Head of caudate nucleus (tissue), 42 donors: ENCODE data around the gene SERPINB12.

ENCODE experiments used
- DNase-seq, 42 donors: peaks; one replicate each; pipeline versions ENCODE4 v3.0.0 to v3.0.0-alpha.2; 2020 to 2021; ENCODE audit warnings: mixed read lengths in 7 of 42
- intact Hi-C: fragments of 100-400 bp; cut with DNase I; formaldehyde crosslinking; loops from one replicate; pipeline ENCODE4 v1.15.0; 2022

SERPINB12 gene, protein sequence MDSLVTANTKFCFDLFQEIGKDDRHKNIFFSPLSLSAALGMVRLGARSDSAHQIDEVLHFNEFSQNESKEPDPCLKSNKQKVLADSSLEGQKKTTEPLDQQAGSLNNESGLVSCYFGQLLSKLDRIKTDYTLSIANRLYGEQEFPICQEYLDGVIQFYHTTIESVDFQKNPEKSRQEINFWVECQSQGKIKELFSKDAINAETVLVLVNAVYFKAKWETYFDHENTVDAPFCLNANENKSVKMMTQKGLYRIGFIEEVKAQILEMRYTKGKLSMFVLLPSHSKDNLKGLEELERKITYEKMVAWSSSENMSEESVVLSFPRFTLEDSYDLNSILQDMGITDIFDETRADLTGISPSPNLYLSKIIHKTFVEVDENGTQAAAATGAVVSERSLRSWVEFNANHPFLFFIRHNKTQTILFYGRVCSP

DNA sequence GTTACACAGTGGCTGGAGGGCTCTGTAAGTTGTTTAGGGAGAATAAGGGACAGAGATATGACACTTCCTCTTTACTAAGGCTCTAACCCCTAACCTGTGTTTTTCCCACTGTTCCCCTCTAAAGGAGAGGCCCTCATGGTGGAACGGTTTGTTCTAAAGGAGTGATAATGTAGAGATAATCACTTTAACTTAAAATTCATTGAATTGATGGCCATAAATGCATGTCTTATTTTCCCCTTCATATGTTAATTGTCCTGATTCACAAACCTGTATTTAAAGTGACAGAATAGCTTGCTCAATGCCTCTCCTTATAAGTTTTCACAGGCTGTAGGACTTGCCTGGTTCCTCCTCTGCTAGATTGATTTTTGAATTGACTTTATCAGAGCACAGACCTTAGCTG is at the start of gene SERPINB12:
TSS of gene SERPINB12 (plus strand) at position 301 of the 400 bp plus-strand sequence. CDS start 13,791 bp downstream, outside the sequence.
- no peak for DNase-seq
- intact Hi-C loops: no loop called here

DNA sequence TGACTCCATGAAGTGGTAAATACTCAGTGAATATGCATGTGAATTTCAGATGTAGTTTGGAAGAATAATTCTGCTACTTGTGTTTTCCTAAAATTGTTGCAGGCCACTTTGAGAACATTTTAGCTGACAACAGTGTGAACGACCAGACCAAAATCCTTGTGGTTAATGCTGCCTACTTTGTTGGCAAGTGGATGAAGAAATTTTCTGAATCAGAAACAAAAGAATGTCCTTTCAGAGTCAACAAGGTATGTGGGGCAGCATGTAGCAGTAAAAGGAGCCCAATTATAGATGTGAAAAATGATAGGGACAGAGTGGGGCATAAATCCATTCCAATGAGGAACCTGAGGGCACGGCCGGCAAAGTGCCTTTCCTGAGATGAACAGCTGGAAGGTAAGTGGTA is 49.3 kb upstream of the SERPINB12 start:
- no peak for DNase-seq
- intact Hi-C loops: no loop called here

DNA sequence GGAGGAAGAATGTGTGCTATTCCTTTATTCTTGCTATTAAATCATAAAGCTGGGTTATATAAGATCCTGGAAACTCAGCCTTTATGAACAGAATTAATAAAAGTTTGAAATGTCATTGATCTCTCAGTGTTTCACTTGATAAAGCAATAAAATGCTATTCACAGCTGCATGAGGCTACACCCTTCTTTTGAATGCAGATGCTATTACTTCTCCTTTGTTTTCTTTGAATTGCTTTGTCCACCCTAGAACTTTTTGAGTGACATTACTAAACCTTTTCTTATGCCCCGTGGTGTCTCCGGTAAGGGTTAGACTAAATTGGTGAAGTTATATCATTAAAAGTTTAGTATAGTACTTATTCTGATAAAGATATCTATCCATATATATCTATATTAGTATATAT is 46.5 kb upstream of the SERPINB12 start:
- intact Hi-C loops: no loop called here
- DNase-seq: no peak

DNA sequence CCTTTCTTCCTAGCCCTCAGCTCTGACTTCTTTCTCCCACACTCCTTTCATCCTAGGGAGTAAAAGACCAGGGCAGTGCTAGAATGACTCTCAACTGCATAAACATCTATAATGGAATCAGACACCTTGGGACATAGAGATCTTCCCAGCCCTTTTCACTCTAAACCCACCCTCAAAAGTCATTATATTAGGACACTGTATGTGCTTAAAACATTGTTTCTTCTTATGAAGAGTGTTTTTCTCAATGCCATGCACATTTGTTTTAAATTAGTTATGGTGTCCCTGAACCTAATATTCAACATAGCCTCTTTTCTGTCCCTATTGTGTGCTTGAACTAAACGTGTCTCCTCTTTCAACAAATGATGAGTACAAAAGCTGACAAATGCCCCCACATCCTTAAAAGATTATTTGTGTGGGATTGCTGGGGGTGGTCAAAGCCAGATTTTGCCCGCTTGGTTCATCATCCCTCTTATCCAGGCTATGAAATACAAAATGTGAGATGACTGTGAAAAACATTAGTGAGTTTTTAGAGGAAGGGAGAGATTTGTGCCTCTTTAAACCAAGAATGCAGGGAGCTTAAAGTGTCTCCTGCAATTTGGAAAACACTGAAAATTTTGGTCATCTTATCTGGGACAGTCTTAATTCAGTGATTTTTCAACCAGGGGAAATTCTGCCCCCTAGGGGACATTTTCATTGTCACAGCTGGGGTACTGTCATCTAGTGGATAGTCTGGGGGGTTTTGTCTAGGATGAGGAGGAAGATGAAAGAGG is 36.4 kb upstream of the SERPINB12 start:
- intact Hi-C loops: no loop called here
- DNase-seq: peak in 1 of 42 donors; percentile 7

DNA sequence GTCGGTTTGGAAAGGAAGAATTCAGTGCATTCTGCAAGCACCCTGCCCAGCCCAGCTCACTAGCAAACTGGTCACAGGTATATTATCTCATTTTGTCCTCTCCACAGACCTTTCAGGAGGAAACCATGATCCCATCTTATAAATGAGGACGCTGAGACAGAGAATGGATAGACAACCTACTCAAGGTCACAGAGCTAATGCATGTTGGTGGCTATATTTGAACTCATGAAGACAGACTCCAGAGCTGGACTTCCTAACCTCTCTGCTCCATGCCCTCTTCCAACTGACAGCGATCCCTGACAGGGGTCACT is 35.9 kb upstream of the SERPINB12 start:
- intact Hi-C loops: no loop called here
- DNase-seq: no peak

DNA sequence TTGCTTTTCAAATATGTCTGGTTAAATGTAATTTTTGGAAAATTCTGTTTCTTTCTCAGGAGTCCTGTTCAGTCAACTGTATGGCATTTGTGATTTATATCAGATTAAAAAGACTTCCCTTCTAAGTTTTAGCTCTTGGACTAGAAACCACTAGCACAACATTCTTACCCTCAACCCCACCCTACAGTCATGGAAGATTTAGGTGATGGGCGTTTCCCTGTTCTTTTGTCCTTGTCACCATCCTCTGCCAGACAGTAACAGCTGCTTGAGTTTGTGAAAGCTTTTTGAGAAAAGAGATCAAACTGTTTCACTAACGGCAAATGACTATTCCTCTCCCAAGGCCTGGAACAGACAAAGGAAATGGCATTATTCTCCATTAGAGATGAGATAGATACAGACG is 33.6 kb upstream of the SERPINB12 start:
- intact Hi-C loops: no loop called here
- DNase-seq: no peak

DNA sequence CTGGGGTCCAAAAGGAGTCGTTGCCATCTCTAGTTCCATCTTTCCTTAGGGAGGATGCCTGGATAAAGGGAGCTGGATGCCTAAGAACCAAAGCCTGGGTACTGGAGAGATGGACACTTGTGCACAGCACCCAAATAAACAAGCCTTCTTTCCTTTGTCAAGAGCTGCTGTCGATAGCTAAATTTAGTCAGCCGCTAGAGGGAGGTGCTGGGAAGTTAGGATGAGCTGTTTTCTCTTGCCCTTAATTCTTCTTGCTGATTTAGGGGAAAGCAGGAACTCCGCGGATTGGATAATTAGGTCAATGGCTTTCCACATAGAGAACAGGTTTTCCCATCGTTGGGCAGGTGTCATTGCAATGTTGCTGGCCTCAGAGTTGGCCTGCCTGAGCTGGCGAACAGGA is 30.9 kb upstream of the SERPINB12 start:
- DNase-seq: peak in 28 of 42 donors; percentile 11 to 72 (median 40)
- intact Hi-C loops: no loop called here

DNA sequence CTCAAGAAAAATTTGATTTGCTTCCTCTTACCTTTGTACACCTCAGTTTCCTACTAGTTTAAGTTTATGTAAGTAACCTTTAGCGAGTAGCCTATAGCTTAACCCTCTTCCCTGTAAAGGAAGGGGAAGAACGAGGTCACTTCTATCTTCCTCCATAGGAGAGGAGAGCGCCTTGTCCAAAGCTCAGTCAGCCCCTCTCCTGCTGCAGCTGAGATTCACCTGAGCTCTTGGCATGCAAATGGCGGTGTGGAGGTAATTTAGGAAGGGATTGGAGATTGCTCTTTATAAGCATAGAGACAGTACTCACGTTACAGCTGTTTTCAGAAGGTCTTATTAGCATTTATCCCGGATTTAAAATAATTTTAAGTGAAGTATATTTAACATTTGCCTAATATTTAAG is 27.8 kb upstream of the SERPINB12 start:
- intact Hi-C loops: no loop called here
- DNase-seq: no peak

DNA sequence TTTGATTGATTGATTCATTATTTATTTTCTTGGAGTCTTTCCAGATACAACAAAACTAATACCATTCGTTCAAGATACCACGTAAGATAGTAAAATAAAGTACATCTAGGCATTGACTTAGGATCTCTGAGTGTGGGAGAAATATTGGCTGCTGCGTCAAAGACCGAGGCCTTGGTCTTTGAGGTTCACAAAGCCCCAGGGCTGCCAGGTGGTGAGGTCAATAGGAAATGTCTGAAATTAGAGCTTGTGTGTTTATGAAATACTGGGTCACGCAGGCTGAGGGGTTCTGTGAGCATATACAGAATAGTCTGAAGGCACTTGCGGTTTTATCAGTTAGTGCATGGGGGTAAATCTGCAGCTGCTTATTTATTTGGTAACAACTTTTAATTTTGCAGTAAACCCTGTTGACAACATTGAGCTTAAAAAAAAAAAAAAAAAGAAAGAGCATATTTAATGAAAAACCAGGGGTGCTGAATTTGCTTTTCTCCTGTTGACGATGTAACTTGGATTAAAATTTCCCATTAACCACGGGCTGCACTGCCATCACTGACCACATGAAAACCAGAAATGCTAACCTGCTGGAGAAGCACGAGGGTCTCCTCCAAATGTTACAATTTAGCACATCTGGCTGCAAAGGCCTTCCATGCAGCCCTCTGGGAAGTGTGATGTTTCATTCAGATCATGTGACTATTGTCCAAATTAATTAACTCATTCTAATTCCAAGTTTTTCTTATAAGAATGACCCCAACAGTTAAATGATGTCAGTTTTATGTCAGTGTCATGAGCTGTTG is 27.1 kb upstream of the SERPINB12 start:
- intact Hi-C loops: no loop called here

DNA sequence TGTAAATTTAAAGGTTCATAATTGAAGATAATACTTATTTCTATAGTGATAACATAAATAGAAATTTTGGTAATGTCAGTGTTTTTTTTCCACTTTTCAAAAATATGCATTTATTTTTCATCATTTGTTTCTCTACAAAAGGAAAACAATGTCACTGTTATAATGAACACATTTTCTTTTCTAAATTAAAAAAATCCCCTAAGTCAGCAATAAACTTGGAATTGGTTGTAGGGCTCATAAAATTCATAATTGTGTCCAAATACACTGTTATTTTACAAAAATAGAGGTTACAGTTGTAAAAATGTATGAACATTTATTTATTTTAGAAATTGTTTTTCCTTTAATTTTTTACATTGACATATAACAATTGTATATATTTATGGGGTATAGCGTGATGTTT is 26.4 kb upstream of the SERPINB12 start:
- no peak for DNase-seq
- intact Hi-C loops: no loop called here

More for the DNA sequence above, 27.1 kb upstream of the SERPINB12 start:
- DNase-seq: no peak

DNA sequence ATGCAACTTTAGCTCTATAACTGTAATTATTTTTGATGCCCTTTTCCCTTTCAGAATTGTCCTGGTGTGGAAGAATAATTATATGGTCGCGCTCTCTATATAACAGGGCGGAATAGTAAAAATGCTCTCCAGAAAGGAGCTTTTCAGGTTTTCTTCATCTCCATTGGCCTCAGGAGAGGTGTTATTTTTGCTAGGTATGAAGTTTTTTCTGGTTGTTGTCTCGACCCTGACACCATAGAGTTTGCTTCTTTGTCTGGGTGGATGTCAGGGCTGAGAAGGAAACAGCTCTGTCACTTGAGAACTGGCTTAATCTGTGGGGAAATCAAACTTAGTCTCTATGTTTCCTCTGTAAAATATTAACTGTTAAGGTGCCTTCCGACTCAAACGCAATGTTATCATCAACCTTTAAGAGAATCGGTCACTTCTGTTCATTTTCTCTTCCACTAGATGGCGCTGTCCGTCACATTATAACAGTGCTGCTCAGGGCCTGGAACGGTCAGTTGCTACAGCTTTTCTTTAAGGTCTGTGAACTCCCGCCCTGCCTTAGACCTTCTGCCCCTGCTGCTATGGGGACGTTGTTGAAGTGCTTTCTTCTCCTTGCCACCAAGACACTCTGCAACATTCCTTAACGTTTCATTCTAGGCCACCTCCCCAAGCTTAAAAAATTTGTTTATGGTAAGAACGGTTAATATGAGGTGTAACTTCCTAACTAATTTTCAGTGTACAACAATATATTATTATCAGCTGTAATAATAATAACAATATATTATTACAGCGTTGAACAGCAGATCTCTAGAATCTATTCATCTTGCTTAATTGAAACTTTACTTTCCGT is 23.8 kb upstream of the SERPINB12 start:
- peak in 40 of 42 donors; percentile 20 to 90 (median 70) for DNase-seq
- intact Hi-C loops: no loop called here

DNA sequence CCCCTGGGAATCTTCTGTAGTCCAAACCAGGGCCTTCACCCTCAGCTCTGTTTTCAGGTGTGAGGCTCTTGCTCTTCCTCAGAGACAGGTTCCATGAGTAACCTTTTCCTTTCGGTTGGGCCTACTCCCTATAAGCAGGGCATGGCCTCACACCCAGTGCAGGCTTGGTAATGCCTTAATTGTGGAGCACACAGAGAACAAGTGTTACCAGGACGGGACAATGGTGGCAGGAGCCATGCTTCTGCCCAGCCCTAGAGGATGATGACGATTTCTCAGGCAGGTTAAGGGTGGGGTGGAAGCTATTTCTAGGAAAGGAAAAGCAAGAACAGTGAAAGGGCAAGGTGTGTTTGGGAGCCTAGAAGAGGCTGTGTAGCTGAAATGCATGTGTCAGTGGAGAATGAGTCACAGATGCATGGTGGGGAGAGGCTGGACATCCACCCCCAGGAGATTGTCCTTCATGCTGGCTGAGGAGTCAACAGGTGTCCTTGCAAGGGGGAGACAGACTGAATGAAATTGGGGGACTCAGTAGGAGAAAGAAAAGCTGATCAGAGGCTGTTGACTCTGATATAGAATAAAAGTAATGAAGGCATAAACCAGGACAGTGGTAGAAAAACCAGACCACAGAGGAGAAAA is 22.0 kb upstream of the SERPINB12 start:
- intact Hi-C loops: no loop called here
- no peak for DNase-seq

DNA sequence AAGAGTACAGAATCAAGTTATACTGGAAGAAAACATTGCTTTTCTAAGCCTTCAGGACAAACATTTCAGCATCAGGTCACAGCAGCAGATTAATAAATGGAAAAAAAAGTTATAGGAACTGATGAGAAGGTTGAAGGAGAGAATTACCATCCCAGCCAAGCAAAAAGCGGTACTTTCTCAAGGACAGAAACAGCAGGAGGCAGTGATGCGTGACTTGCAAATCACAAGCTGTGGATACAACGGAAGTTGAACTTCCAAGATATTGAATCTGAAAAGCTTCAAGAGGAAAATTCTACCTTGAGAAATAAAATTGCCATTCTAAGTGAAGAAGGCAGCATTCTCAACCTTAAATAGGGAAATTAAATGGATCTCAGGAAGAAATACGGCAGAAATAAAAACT is 18.5 kb upstream of the SERPINB12 start:
- DNase-seq: no peak
- intact Hi-C loops: no loop called here

DNA sequence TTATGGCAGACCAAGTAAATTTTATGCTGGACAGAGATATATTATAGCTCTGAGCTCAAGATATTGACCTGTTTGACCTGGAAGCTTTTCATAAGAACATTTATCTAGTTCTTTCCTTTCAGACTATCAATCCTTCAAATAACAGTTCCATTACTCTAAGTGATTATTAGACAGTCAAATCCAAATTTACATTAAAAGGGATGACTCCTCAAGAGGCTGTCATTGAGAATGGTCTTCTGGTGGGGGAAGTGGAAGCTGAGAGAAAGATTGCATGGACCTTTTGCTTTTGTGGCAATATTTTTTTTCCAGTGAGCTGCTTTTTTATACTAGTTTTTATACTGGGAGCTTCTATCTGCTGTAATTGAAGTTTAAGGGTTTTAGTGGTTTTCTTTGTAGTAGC is 14.9 kb upstream of the SERPINB12 start:
- no peak for DNase-seq
- intact Hi-C loops: no loop called here

DNA sequence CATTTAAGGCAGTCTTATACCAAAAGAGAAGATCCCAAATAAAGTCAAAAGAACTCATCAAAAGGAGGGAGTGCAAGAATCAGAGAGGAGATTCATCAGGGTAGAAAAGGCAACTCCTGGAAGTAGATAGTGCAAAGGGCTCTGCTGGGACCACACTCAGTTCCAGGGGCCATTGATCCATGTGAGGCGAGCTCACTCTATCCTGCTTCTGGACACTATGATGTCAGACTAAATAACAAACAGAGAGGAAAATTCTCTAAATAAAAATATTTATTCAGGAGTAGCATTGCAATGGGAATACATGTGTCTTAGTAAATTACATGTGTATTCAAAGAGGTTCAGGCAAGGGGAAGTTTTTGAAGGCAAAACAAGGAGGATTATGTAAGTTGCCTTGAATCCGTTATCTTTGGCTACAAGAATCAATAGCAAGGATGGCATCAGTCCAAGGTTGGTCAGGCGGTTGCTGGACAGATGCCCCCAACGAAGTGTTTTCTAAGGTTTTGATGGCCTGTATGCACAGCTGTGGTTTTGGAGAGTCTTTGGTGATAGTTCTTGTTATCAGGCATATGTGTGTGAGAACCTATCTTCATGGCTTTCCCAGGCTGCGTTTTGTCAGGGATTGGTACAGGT is 13.2 kb upstream of the SERPINB12 start:
- intact Hi-C loops: no loop called here
- DNase-seq: no peak

DNA sequence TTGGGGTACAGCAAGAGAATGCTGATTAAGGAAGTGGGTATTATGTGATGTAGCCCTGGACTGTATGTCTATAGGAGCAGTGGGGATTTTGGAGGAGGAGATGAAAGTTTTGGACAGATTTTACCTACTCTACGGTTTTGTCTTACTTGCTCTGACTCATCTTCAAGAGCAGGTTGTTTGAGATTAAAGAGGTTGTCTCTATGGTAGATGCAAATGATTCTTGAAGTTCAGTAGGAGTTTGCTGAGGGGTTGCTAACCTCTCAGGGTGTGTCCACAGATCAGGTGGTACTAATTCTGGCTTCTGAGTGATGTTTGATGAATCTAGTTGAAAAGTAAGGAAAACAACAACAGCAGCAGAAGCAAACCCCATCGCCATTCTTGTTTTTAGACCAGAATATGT is 9.7 kb upstream of the SERPINB12 start:
- intact Hi-C loops: no loop called here
- DNase-seq: no peak

DNA sequence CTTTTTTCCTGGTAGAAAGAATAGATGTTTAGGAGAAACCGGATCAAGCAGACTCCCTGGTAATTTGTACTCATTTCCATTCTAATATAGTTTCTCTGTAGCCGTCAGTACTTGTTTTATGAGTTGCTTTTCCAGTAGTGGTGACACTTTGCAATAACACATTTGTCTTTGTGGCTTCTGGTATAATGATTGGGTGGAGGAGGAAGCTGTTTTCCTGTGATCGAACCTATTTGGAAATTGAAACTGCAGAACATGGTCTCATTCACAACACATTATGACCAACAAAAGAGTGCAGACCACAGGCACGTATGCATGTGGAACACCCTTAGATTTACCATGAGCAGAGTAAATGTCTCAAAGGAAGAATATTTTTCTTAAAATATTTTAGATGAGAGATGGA is 7.6 kb upstream of the SERPINB12 start:
- no peak for DNase-seq
- intact Hi-C loops: no loop called here

DNA sequence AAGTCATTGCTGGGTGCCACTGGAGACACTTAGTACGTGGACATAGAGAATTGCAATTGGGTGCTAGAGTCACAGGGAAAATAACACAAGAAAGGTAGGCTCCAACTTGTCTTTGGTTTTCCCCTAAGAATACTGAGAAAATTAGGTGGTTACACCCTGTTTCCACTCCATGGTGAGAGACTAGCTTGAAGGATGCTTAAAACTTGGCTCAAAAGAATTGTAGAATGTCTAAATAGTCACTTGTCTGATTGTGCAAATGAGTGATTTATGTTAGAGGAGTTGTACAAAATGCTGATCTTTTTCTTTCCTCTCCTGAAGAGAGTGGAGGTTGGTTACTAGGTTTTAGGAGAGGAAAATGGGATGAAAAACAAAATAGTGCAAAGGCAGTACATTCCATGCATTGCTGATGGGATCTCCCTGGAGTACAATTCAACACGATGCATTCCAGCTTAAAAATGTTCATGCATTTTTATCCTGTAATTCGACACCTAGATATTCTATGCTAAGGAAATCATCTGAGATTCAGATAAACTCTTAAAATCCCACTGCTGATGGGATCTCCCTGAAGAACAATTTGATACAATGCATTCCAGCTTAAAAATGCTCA is 2.2 kb upstream of the SERPINB12 start:
- no peak for DNase-seq
- intact Hi-C loops: no loop called here
